HCT116 (cell line): ENCODE data around the gene ZIC4. TPM values are rescaled to one million over a fixed set of nuclear protein-coding genes. Genes with fewer than 3 reads are reported as not detected.

Experiments
- ATAC-seq: fragments of 200-7000 bp; cut with Tn5 transposase; 2 replicates; pipeline ENCODE4 v1.9.1; 2020; ENCODE audit warnings: mild to moderate bottlenecking, moderate library complexity
- BruUV-seq: library from RNA; stranded (reverse); fragments of 400-500 nt; replicated peaks from 2 replicates; lab custom pipeline; 2021; lab: Mats Ljungman, UMichigan
- CTCF ChIA-PET: fragments of 300-600 bp; sonication (Branson Sonifier 250); formaldehyde crosslinking; loops from one replicate; lab custom pipeline; 2021; ENCODE audit warnings: antibody characterized with exemption; lab: Charles Lee
- POLR2A ChIA-PET: fragments of 300-600, 350-600 bp; sonication (Branson Sonifier 250); formaldehyde crosslinking; loops from one replicate; lab custom pipeline; 2021; ENCODE audit warnings: antibody characterized with exemption; lab: Charles Lee
- RAD21 ChIA-PET, 2 experiments: fragments of 300-600 bp; sonication (Branson Sonifier 250); formaldehyde crosslinking; loops; one replicate each; lab custom pipeline; 2023; ENCODE audit warnings: low total read pairs in 2 of 2; ENCODE audit not compliant: uncharacterized antibody in 2 of 2, unreplicated experiment in 2 of 2, low non-redundant PET in 1 of 2; lab: Charles Lee
- DNase-seq: peaks from one replicate; pipeline ENCODE4 v3.0.0-alpha.2; 2010; ENCODE audit warnings: low read depth, low spot score
- H2AFZ ChIP-seq: fragments of 200-600 bp; shearing (Covaris generic), sonication (generic); 2 replicates; pipeline ENCODE4 v1.6.1; 2017; ENCODE audit warnings: low read depth, mixed run types, mixed read lengths, antibody characterized with exemption, low read length; ENCODE audit not compliant: poor library complexity, severe bottlenecking
- H3K27ac ChIP-seq: 2 replicates; pipeline ENCODE4 v1.5.1; 2012; ENCODE audit warnings: low read depth, low read length
- H3K27me3 ChIP-seq: fragments of 200-600 bp; sonication (generic); 2 replicates; pipeline ENCODE4 v1.6.1; 2016; ENCODE audit warnings: mixed run types, low read length, mixed read lengths; ENCODE audit not compliant: insufficient read depth
- H3K36me3 ChIP-seq, 2 experiments: fragments of 200-500 bp in 1 of 2; fragments of 200-600 bp in 1 of 2; sonication (Bioruptor generic) in 1 of 2; sonication (generic) in 1 of 2; 2 replicates each; pipeline versions ENCODE4 v1.5.1 to v1.6.1; 2014 to 2016; ENCODE audit warnings: low read length in 2 of 2, inconsistent platforms in 1 of 2, mixed read lengths in 1 of 2, mixed run types in 1 of 2; ENCODE audit not compliant: insufficient read depth in 2 of 2, control insufficient read depth in 1 of 2
- H3K4me1 ChIP-seq, 2 experiments: fragments of 200-600 bp in 1 of 2; sonication (generic) in 1 of 2; 2 replicates each; pipeline versions ENCODE4 v1.5.1 to v1.6.1; 2012 to 2017; ENCODE audit warnings: low read length in 2 of 2, inconsistent platforms in 1 of 2, mild to moderate bottlenecking in 1 of 2, mixed read lengths in 1 of 2, mixed run types in 1 of 2, moderate library complexity in 1 of 2; ENCODE audit not compliant: insufficient read depth in 2 of 2, control insufficient read depth in 1 of 2
- H3K4me2 ChIP-seq: fragments of 200-600 bp; sonication (generic); 2 replicates; pipeline ENCODE4 v1.6.1; 2017; ENCODE audit warnings: mixed run types, low read length, mixed read lengths
- H3K4me3 ChIP-seq, 2 experiments: fragments of 200-600 bp in 1 of 2; sonication (generic) in 1 of 2; replicated peaks in 1 of 2; 2 replicates each; pipeline ENCODE4 v1.5.1; 2011 to 2016; ENCODE audit warnings: low read length in 2 of 2, control low read depth in 1 of 2, low read depth in 1 of 2, mild to moderate bottlenecking in 1 of 2, mixed read lengths in 1 of 2, mixed run types in 1 of 2
- H3K79me2 ChIP-seq: fragments of 200-600 bp; sonication (generic); 2 replicates; pipeline ENCODE4 v1.6.1; 2017; ENCODE audit warnings: mild to moderate bottlenecking, mixed run types, low read length, moderate library complexity, mixed read lengths; ENCODE audit not compliant: insufficient read depth
- H3K9ac ChIP-seq: fragments of 200-600 bp; sonication (generic); 2 replicates; pipeline ENCODE4 v1.6.1; 2016; ENCODE audit warnings: low read length, mixed read lengths
- H3K9me2 ChIP-seq: fragments of 200-600 bp; sonication (generic), shearing (Covaris generic); 2 replicates; pipeline ENCODE4 v1.6.1; 2017; ENCODE audit warnings: mixed run types, mild to moderate bottlenecking, moderate library complexity; ENCODE audit not compliant: insufficient read depth
- H3K9me3 ChIP-seq, 2 experiments: fragments of 200-500 bp in 1 of 2; fragments of 200-600 bp in 1 of 2; sonication (Bioruptor generic) in 1 of 2; sonication (generic) in 1 of 2; 2 replicates each; pipeline ENCODE4 v1.6.1; 2014 to 2017; ENCODE audit warnings: low read length in 2 of 2, mixed read lengths in 2 of 2, inconsistent platforms in 1 of 2, low read depth in 1 of 2, mild to moderate bottlenecking in 1 of 2, mixed run types in 1 of 2, moderate library complexity in 1 of 2; ENCODE audit not compliant: control insufficient read depth in 1 of 2, insufficient read depth in 1 of 2
- H4K20me1 ChIP-seq: fragments of 200-600 bp; sonication (generic), shearing (Covaris generic); 2 replicates; pipeline ENCODE4 v1.6.1; 2017; ENCODE audit warnings: mixed run types, mild to moderate bottlenecking, moderate library complexity; ENCODE audit not compliant: insufficient read depth
- CEBPB ChIP-seq: IDR thresholded peaks from 2 replicates; pipeline ENCODE4 v1.6.1; 2012; ENCODE audit warnings: low read depth
- EGR1 ChIP-seq: IDR thresholded peaks from 2 replicates; pipeline ENCODE4 v1.6.1; 2012; ENCODE audit warnings: low read depth
- POLR2A ChIP-seq: IDR thresholded peaks from 2 replicates; pipeline ENCODE4 v1.7.0; 2011; ENCODE audit warnings: borderline replicate concordance; ENCODE audit not compliant: insufficient read depth, insufficient read length; ENCODE audit errors: extremely low read depth
- POLR2AphosphoS5 ChIP-seq: IDR thresholded peaks from 2 replicates; pipeline ENCODE4 v1.6.1; 2011; ENCODE audit warnings: mild to moderate bottlenecking, low read depth, low read length, moderate library complexity
- SP1 ChIP-seq: IDR thresholded peaks from 2 replicates; pipeline ENCODE4 v1.6.1; 2012; ENCODE audit warnings: low read depth
- ZFX ChIP-seq: fragments of 450-650 bp; IDR thresholded peaks from 2 replicates; pipeline ENCODE4 v1.6.1; 2017
- ZNF274 ChIP-seq: fragments of 200-500 bp; sonication (Bioruptor generic); IDR thresholded peaks from 2 replicates; pipeline ENCODE4 v1.6.1; 2014; ENCODE audit warnings: mild to moderate bottlenecking, low read depth, low read length, inconsistent platforms
- intact Hi-C: fragments of 100-400 bp; cut with micrococcal nuclease; formaldehyde crosslinking; loops from 2 replicates; pipeline ENCODE4 v1.10.0; 2022
- total RNA-seq: library from RNA; stranded (reverse); gene quantifications from one replicate; pipeline ENCODE4 v1.2.1, GENCODE V29; 2021; ENCODE audit not compliant: unreplicated experiment
- TF ChIP-seq, protein P1 (sequence below): IDR thresholded peaks from 2 replicates; pipeline ENCODE4 v1.6.1; 2012
- TF ChIP-seq, protein P2 (sequence below), 3 experiments: fragments of 200-600 bp in 1 of 3; sonication (generic) in 1 of 3; IDR thresholded peaks in 2 of 3; conservative IDR thresholded peaks in 1 of 3; 2 replicates each; pipeline ENCODE4 v1.5.1; 2012 to 2017; ENCODE audit warnings: low read depth in 2 of 3, low read length in 2 of 3, antibody characterized with exemption in 1 of 3, borderline replicate concordance in 1 of 3, control low read depth in 1 of 3, mild to moderate bottlenecking in 1 of 3, mixed read lengths in 1 of 3, mixed run types in 1 of 3, moderate library complexity in 1 of 3; ENCODE audit not compliant: insufficient read depth in 1 of 3
- TF ChIP-seq, protein P3 (sequence below): IDR thresholded peaks from 2 replicates; pipeline ENCODE4 v1.6.1; 2012; ENCODE audit warnings: low read depth
- TF ChIP-seq, protein P4 (sequence below): IDR thresholded peaks from 2 replicates; pipeline ENCODE4 v1.6.1; 2012

Gene ZIC4
- total RNA-seq, 1 experiment from 2014 or later = not detected

DNA sequence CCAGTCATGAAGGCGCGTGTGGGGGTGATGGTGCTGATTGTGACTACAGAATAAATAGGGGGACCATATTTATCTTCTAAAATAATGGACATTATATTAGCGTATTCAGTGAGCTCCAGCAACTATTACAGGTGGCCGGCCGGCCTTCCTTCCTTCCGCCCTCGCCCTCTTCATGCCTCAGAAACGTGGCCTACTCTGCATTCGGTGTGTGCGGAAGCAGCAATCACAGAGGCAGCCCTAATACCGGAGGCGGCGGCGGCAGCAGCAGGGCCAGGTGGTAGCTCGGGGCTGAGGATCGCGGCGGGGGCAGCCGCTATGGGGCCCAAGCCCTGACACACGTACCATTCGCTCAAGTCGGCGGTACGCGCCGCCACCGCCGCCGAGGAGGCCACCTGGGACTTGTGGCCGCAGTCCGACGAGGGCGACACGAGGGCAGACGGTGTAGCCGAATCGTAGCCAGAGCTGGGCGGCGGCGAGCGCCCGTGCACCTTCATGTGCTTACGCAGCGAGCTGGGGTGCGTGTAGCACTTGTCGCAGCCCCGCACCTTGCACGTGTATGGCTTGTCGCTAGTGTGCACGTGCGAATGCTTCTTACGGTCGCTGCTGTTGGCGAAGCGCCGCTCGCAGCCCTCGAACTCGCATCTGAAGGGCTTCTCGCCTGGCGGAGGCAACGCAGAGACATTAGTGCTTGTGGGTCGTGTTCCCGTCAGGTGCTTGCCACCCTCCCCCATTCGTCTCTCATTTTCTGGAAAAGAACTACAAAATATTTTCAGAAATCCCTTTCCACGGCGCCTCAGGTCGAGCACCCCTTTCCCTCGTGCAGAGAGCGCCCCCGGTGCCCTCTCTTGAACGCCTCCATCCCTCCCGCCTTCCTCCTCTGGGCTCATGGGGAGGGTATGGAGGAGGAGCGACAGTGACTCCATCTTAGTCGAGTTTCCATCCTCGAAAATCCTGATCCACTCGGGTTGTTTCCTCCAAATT lies 15.5 kb downstream of the ZIC4 start:
- BruUV-seq = no TSS peak
- ChIA-PET POLR2A (no interaction called here), RAD21 (no interaction called here), CTCF (no interaction called here)
- intact Hi-C loops = no loop called here
- Histone ChIP-seq H3K4me1 (no peaks in the 10 kb centered on the region), H3K27me3 (no peaks in the 10 kb centered on the region), H2AFZ (no peak overlapping the region), H4K20me1 (no peaks in the 10 kb centered on the region), H3K79me2 (no peaks in the 10 kb centered on the region), H3K4me2 (no peak overlapping the region), H3K36me3 (no peaks in the 10 kb centered on the region), H3K9me2 (no peaks in the 10 kb centered on the region), H3K27ac (no peak overlapping the region), H3K9me3 (no peaks in the 10 kb centered on the region), H3K9ac (no peak overlapping the region), H3K4me3 (no peak overlapping the region)
- TF ChIP-seq, protein P1, sequence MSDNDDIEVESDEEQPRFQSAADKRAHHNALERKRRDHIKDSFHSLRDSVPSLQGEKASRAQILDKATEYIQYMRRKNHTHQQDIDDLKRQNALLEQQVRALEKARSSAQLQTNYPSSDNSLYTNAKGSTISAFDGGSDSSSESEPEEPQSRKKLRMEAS = no peak
- TF ChIP-seq SP1 (no peak), CEBPB (no peak), POLR2AphosphoS5 (no peak), ZNF274 (no peak), POLR2A (no peak), ZFX (no peak), EGR1 (no peak)
- TF ChIP-seq, protein P2, sequence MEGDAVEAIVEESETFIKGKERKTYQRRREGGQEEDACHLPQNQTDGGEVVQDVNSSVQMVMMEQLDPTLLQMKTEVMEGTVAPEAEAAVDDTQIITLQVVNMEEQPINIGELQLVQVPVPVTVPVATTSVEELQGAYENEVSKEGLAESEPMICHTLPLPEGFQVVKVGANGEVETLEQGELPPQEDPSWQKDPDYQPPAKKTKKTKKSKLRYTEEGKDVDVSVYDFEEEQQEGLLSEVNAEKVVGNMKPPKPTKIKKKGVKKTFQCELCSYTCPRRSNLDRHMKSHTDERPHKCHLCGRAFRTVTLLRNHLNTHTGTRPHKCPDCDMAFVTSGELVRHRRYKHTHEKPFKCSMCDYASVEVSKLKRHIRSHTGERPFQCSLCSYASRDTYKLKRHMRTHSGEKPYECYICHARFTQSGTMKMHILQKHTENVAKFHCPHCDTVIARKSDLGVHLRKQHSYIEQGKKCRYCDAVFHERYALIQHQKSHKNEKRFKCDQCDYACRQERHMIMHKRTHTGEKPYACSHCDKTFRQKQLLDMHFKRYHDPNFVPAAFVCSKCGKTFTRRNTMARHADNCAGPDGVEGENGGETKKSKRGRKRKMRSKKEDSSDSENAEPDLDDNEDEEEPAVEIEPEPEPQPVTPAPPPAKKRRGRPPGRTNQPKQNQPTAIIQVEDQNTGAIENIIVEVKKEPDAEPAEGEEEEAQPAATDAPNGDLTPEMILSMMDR (IDR thresholded peaks at IDR 0.05 in 2 of 3, conservative IDR thresholded peaks at IDR 0.05 in 1 of 3; ENCODE audit: borderline replicate concordance in 1 of 3, insufficient read depth in 1 of 3, low read depth in 2 of 3, low read length in 2 of 3) = no peak
- TF ChIP-seq, protein P3, sequence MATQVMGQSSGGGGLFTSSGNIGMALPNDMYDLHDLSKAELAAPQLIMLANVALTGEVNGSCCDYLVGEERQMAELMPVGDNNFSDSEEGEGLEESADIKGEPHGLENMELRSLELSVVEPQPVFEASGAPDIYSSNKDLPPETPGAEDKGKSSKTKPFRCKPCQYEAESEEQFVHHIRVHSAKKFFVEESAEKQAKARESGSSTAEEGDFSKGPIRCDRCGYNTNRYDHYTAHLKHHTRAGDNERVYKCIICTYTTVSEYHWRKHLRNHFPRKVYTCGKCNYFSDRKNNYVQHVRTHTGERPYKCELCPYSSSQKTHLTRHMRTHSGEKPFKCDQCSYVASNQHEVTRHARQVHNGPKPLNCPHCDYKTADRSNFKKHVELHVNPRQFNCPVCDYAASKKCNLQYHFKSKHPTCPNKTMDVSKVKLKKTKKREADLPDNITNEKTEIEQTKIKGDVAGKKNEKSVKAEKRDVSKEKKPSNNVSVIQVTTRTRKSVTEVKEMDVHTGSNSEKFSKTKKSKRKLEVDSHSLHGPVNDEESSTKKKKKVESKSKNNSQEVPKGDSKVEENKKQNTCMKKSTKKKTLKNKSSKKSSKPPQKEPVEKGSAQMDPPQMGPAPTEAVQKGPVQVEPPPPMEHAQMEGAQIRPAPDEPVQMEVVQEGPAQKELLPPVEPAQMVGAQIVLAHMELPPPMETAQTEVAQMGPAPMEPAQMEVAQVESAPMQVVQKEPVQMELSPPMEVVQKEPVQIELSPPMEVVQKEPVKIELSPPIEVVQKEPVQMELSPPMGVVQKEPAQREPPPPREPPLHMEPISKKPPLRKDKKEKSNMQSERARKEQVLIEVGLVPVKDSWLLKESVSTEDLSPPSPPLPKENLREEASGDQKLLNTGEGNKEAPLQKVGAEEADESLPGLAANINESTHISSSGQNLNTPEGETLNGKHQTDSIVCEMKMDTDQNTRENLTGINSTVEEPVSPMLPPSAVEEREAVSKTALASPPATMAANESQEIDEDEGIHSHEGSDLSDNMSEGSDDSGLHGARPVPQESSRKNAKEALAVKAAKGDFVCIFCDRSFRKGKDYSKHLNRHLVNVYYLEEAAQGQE = no peak
- TF ChIP-seq, protein P4, sequence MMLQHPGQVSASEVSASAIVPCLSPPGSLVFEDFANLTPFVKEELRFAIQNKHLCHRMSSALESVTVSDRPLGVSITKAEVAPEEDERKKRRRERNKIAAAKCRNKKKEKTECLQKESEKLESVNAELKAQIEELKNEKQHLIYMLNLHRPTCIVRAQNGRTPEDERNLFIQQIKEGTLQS = no peak
- DNase-seq (no peak), ATAC-seq (no peak)
